HCT116 (cell line): ENCODE data around the gene CR1L. TPM values are rescaled to one million over a fixed set of nuclear protein-coding genes. Genes with fewer than 3 reads are reported as not detected.
"Not testable (repeated sequence)": the region's sequence is repeated elsewhere in the genome, so short reads cannot be mapped to it uniquely, and the experiment has no call there.

Source experiments
- ATAC-seq: fragments of 200-7000 bp; cut with Tn5 transposase; 2 replicates; pipeline ENCODE4 v1.9.1; 2020; ENCODE audit warnings: mild to moderate bottlenecking, moderate library complexity
- BruUV-seq: library from RNA; stranded (reverse); fragments of 400-500 nt; replicated peaks from 2 replicates; lab custom pipeline; 2021; lab: Mats Ljungman, UMichigan
- CTCF ChIA-PET: fragments of 300-600 bp; sonication (Branson Sonifier 250); formaldehyde crosslinking; loops from one replicate; lab custom pipeline; 2021; ENCODE audit warnings: antibody characterized with exemption; lab: Charles Lee
- POLR2A ChIA-PET: fragments of 300-600, 350-600 bp; sonication (Branson Sonifier 250); formaldehyde crosslinking; loops from one replicate; lab custom pipeline; 2021; ENCODE audit warnings: antibody characterized with exemption; lab: Charles Lee
- RAD21 ChIA-PET, 2 experiments: fragments of 300-600 bp; sonication (Branson Sonifier 250); formaldehyde crosslinking; loops; one replicate each; lab custom pipeline; 2023; ENCODE audit warnings: low total read pairs in 2 of 2; ENCODE audit not compliant: uncharacterized antibody in 2 of 2, unreplicated experiment in 2 of 2, low non-redundant PET in 1 of 2; lab: Charles Lee
- DNase-seq: peaks from one replicate; pipeline ENCODE4 v3.0.0-alpha.2; 2010; ENCODE audit warnings: low read depth, low spot score
- H2AFZ ChIP-seq: fragments of 200-600 bp; shearing (Covaris generic), sonication (generic); 2 replicates; pipeline ENCODE4 v1.6.1; 2017; ENCODE audit warnings: low read depth, mixed run types, mixed read lengths, antibody characterized with exemption, low read length; ENCODE audit not compliant: poor library complexity, severe bottlenecking
- H3K27ac ChIP-seq: 2 replicates; pipeline ENCODE4 v1.5.1; 2012; ENCODE audit warnings: low read depth, low read length
- H3K27me3 ChIP-seq: fragments of 200-600 bp; sonication (generic); 2 replicates; pipeline ENCODE4 v1.6.1; 2016; ENCODE audit warnings: mixed run types, low read length, mixed read lengths; ENCODE audit not compliant: insufficient read depth
- H3K36me3 ChIP-seq, 2 experiments: fragments of 200-500 bp in 1 of 2; fragments of 200-600 bp in 1 of 2; sonication (Bioruptor generic) in 1 of 2; sonication (generic) in 1 of 2; 2 replicates each; pipeline versions ENCODE4 v1.5.1 to v1.6.1; 2014 to 2016; ENCODE audit warnings: low read length in 2 of 2, inconsistent platforms in 1 of 2, mixed read lengths in 1 of 2, mixed run types in 1 of 2; ENCODE audit not compliant: insufficient read depth in 2 of 2, control insufficient read depth in 1 of 2
- H3K4me1 ChIP-seq, 2 experiments: fragments of 200-600 bp in 1 of 2; sonication (generic) in 1 of 2; 2 replicates each; pipeline versions ENCODE4 v1.5.1 to v1.6.1; 2012 to 2017; ENCODE audit warnings: low read length in 2 of 2, inconsistent platforms in 1 of 2, mild to moderate bottlenecking in 1 of 2, mixed read lengths in 1 of 2, mixed run types in 1 of 2, moderate library complexity in 1 of 2; ENCODE audit not compliant: insufficient read depth in 2 of 2, control insufficient read depth in 1 of 2
- H3K4me2 ChIP-seq: fragments of 200-600 bp; sonication (generic); 2 replicates; pipeline ENCODE4 v1.6.1; 2017; ENCODE audit warnings: mixed run types, low read length, mixed read lengths
- H3K4me3 ChIP-seq, 2 experiments: fragments of 200-600 bp in 1 of 2; sonication (generic) in 1 of 2; replicated peaks in 1 of 2; 2 replicates each; pipeline ENCODE4 v1.5.1; 2011 to 2016; ENCODE audit warnings: low read length in 2 of 2, control low read depth in 1 of 2, low read depth in 1 of 2, mild to moderate bottlenecking in 1 of 2, mixed read lengths in 1 of 2, mixed run types in 1 of 2
- H3K79me2 ChIP-seq: fragments of 200-600 bp; sonication (generic); 2 replicates; pipeline ENCODE4 v1.6.1; 2017; ENCODE audit warnings: mild to moderate bottlenecking, mixed run types, low read length, moderate library complexity, mixed read lengths; ENCODE audit not compliant: insufficient read depth
- H3K9ac ChIP-seq: fragments of 200-600 bp; sonication (generic); 2 replicates; pipeline ENCODE4 v1.6.1; 2016; ENCODE audit warnings: low read length, mixed read lengths
- H3K9me2 ChIP-seq: fragments of 200-600 bp; sonication (generic), shearing (Covaris generic); 2 replicates; pipeline ENCODE4 v1.6.1; 2017; ENCODE audit warnings: mixed run types, mild to moderate bottlenecking, moderate library complexity; ENCODE audit not compliant: insufficient read depth
- H3K9me3 ChIP-seq, 2 experiments: fragments of 200-500 bp in 1 of 2; fragments of 200-600 bp in 1 of 2; sonication (Bioruptor generic) in 1 of 2; sonication (generic) in 1 of 2; 2 replicates each; pipeline ENCODE4 v1.6.1; 2014 to 2017; ENCODE audit warnings: low read length in 2 of 2, mixed read lengths in 2 of 2, inconsistent platforms in 1 of 2, low read depth in 1 of 2, mild to moderate bottlenecking in 1 of 2, mixed run types in 1 of 2, moderate library complexity in 1 of 2; ENCODE audit not compliant: control insufficient read depth in 1 of 2, insufficient read depth in 1 of 2
- H4K20me1 ChIP-seq: fragments of 200-600 bp; sonication (generic), shearing (Covaris generic); 2 replicates; pipeline ENCODE4 v1.6.1; 2017; ENCODE audit warnings: mixed run types, mild to moderate bottlenecking, moderate library complexity; ENCODE audit not compliant: insufficient read depth
- CTCF ChIP-seq, 3 experiments: fragments of 200-600 bp in 1 of 3; sonication (generic) in 1 of 3; IDR thresholded peaks in 2 of 3; conservative IDR thresholded peaks in 1 of 3; 2 replicates each; pipeline ENCODE4 v1.5.1; 2012 to 2017; ENCODE audit warnings: low read depth in 2 of 3, low read length in 2 of 3, antibody characterized with exemption in 1 of 3, borderline replicate concordance in 1 of 3, control low read depth in 1 of 3, mild to moderate bottlenecking in 1 of 3, mixed read lengths in 1 of 3, mixed run types in 1 of 3, moderate library complexity in 1 of 3; ENCODE audit not compliant: insufficient read depth in 1 of 3
- EZH2phosphoT487 ChIP-seq: fragments of 200-600 bp; IDR thresholded peaks from 2 replicates; pipeline ENCODE4 v1.6.1; 2018; ENCODE audit warnings: antibody characterized with exemption, borderline replicate concordance
- RAD21 ChIP-seq: IDR thresholded peaks from 2 replicates; pipeline ENCODE4 v1.6.1; 2012; ENCODE audit warnings: low read depth, mild to moderate bottlenecking
- TCF7L2 ChIP-seq: IDR thresholded peaks from 2 replicates; pipeline ENCODE4 v1.7.0; 2011; ENCODE audit warnings: borderline replicate concordance, inconsistent platforms; ENCODE audit not compliant: insufficient read depth, insufficient read length; ENCODE audit errors: extremely low read depth
- YY1 ChIP-seq: IDR thresholded peaks from 2 replicates; pipeline ENCODE4 v1.6.1; 2011; ENCODE audit warnings: low read length, low read depth, moderate library complexity, mild to moderate bottlenecking; ENCODE audit not compliant: insufficient replicate concordance; ENCODE audit errors: extremely low read depth
- intact Hi-C: fragments of 100-400 bp; cut with micrococcal nuclease; formaldehyde crosslinking; loops from 2 replicates; pipeline ENCODE4 v1.10.0; 2022
- total RNA-seq: library from RNA; stranded (reverse); gene quantifications from one replicate; pipeline ENCODE4 v1.2.1, GENCODE V29; 2021; ENCODE audit not compliant: unreplicated experiment

Gene CR1L
- total RNA-seq, 1 experiment from 2014 or later: 0.15 TPM

- ATAC-seq (peak; percentile 84), DNase-seq (peak; percentile 59)
- no peak for TF ChIP-seq EZH2phosphoT487
- TF ChIP-seq CTCF (IDR thresholded peaks at IDR 0.05 in 2 of 3, conservative IDR thresholded peaks at IDR 0.05 in 1 of 3; ENCODE audit: borderline replicate concordance in 1 of 3, insufficient read depth in 1 of 3, low read depth in 2 of 3, low read length in 2 of 3): peak in 2 of 3 experiments; percentile 21 to 22; a peak in 2 of 6 replicates
- TF ChIP-seq RAD21: peak; percentile 48
- no peak for TF ChIP-seq TCF7L2
- TF ChIP-seq YY1: no peak
- no peak overlapping the region for H3K4me2 ChIP-seq
- no peaks in the 10 kb centered on the region for H3K36me3 ChIP-seq
- no peak overlapping the region for H2AFZ ChIP-seq
- no peaks in the 10 kb centered on the region for H3K27me3 ChIP-seq
- no peak overlapping the region for H3K27ac ChIP-seq
- no peaks in the 10 kb centered on the region for H4K20me1 ChIP-seq
- H3K79me2 ChIP-seq: no peaks in the 10 kb centered on the region
- BruUV-seq: no TSS peak
- ChIA-PET POLR2A (interaction anchor here (0.6 to 0.8 kb wide), 3 partner anchors 17 to 86 kb away, joined by 3 to 4 read pairs (median 3); no protein-coding TSS in a partner anchor), RAD21 (no interaction called here), CTCF (interaction anchor here (1.0 to 2.7 kb wide), 2 partner anchors 12 to 86 kb away, joined by 8 to 9 read pairs; no protein-coding TSS in a partner anchor)
- no peak overlapping the region for H3K4me3 ChIP-seq
- no peaks in the 10 kb centered on the region for H3K9me2 ChIP-seq
- H3K9ac ChIP-seq: no peak overlapping the region
- no peaks in the 10 kb centered on the region for H3K9me3 ChIP-seq
- intact Hi-C loops: loop anchor here (1.0 kb wide), 1 partner anchor 86 kb away; no protein-coding TSS in a partner anchor
- peaks cover 6 to 19% of the 10 kb centered on the region in 2 experiments; a peak in 3 of 4 replicates for H3K4me1 ChIP-seq
Measured at GRCh38 chr1:207711285-207711684, 66.4 kb downstream of the CR1L start.

- CTCF ChIA-PET: interaction anchor here (2.7 kb wide), 1 partner anchor 14 kb away, joined by 9 read pairs; no protein-coding TSS in a partner anchor
- H3K9ac ChIP-seq, H3K4me3 ChIP-seq, H4K20me1 ChIP-seq, H3K4me1 ChIP-seq, H2AFZ ChIP-seq, POLR2A ChIA-PET, H3K9me3 ChIP-seq, BruUV-seq, H3K36me3 ChIP-seq, H3K27ac ChIP-seq, H3K4me2 ChIP-seq, H3K9me2 ChIP-seq, ATAC-seq, H3K79me2 ChIP-seq, DNase-seq, RAD21 ChIA-PET, intact Hi-C loops, H3K27me3 ChIP-seq: not testable (repeated sequence)
Measured at GRCh38 chr1:207712701-207713100, 67.8 kb downstream of the CR1L start.
